Stimulated activated CD8-positive, alpha-beta memory T cell treated with anti-CD3 and anti-CD28 coated beads, Interleukin-15, amount 100 ng/mL, for 1 hour (primary cell): ENCODE results near the gene ICA1L.

Experiments used
- DNase-seq: peaks from one replicate; pipeline ENCODE4 v3.0.0-alpha.2; 2020; ENCODE audit warnings: low read depth

Gene ICA1L

DNA sequence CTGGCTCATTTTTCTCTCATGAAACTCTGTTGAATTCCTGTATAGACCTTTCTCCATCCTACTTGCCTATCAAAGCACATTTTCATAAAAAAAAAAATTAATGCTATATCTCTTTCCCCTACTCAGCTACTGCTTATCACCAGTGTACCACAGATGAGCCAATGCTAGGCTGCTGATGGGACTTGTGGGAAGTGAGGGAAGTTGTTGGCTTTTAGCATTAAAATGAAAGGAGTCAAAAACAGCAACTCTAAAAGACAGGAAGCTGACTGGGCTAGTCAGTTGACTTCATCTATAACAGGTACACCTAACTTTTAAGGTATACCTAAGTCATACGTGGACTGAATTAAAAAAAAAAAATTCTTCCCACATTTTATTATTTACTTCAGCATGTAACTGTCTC, 134.7 kb downstream of the ICA1L start:
- no peak for DNase-seq

DNA sequence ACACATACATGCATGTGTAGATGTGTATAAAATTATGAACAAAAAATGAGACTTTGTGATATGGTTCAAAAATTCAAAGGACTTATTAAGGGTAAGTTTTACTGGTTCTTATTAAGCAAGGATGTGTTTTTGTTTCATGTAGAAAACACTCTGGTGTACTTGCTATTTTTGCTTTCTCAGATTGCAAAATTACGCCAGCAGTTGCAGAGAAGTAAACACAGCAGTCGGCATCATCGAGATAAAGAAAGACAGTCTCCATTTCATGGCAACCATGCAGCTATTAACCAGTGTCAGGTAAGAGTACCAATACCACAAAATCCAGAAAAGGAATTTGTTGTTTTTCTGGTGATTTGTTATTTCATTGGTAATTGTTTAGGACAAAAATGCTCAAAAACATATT, 145.5 kb downstream of the ICA1L start:
- DNase-seq = no peak

DNA sequence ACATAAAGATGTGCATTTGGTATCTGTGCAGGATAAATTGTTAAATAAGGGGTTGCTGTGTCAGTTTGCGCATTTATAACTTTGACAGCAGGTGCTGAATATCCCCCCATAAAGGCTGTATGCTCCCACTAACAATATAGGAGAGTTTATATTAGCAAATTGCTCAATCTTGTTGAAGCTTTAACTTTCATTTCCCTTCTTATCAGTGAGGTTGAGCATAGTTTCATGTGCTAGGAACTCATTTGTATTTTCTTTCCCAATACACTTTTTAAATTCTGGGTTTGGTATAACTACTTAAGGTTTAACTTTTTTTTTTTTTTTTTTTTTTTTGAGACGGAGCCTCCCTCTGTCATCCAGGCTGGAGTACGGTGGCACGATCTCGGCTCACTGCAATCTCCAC, 147.8 kb downstream of the ICA1L start:
- no peak for DNase-seq
